OCI-LY7 (cell line): Measurements from ENCODE around the gene LRP5.
A peak's percentile ranks its signal among the peaks of the same experiment; 100 is the strongest.

Experiments used
- CTCF ChIP-seq: fragments of 200-600 bp; sonication (generic); conservative IDR thresholded peaks from 2 replicates; pipeline ENCODE4 v1.5.1; 2014; ENCODE audit warnings: mild to moderate bottlenecking, antibody characterized with exemption, low read length, moderate library complexity, mixed read lengths
- EZH2phosphoT487 ChIP-seq: fragments of 200-600 bp; sonication (generic); IDR thresholded peaks from 2 replicates; pipeline ENCODE4 v1.6.1; 2018; ENCODE audit warnings: low read depth, borderline replicate concordance, mild to moderate bottlenecking, mixed run types, antibody characterized with exemption, low read length, moderate library complexity, mixed read lengths

- TF ChIP-seq CTCF (peak; percentile 25; the same call in 1 of the 2 replicates), EZH2phosphoT487 (no peak)
Measured at GRCh38 chr11:68341557-68342458, 29.4 kb downstream of the LRP5 start.
